SK-N-SH (cell line): ENCODE data around the gene ASCC1.

Experiments used
- CTCF ChIP-seq: fragments of 200-600 bp; sonication (generic); IDR thresholded peaks from 2 replicates; pipeline ENCODE4 v1.6.1; 2017; ENCODE audit warnings: antibody characterized with exemption, mild to moderate bottlenecking, moderate library complexity
- EZH2phosphoT487 ChIP-seq: fragments of 200-600 bp; sonication (generic); IDR thresholded peaks from 2 replicates; pipeline ENCODE4 v1.6.1; 2017; ENCODE audit warnings: low read depth, mixed run types, mild to moderate bottlenecking, antibody characterized with exemption, moderate library complexity, borderline replicate concordance
- FOXJ3 ChIP-seq: sonication (generic); formaldehyde crosslinking; IDR thresholded peaks from 2 replicates; pipeline ENCODE4 v1.5.1; 2020; ENCODE audit warnings: mild to moderate bottlenecking, missing genetic modification reagents

GRCh38 chr10:72140850-72141249 lies 75.2 kb downstream of the ASCC1 start:
- no peak for TF ChIP-seq CTCF
- no peak for TF ChIP-seq FOXJ3
- no peak for TF ChIP-seq EZH2phosphoT487
